Endothelial cell of umbilical vein (primary cell): ENCODE results near the gene ARSJ. TPM values are rescaled to one million over a fixed set of nuclear protein-coding genes. Genes with fewer than 3 reads are reported as not detected.
A peak's percentile ranks its signal among the peaks of the same experiment; 100 is the strongest.

Experiments
- BruUV-seq: library from RNA; stranded (reverse); fragments of 400-500 nt; replicated peaks from 2 replicates; lab custom pipeline; 2021; lab: Mats Ljungman, UMichigan
- CTCF ChIA-PET: fragments of 300-600, 350-600 bp; sonication (Branson Sonifier 250); formaldehyde crosslinking; loops from one replicate; lab custom pipeline; 2021; ENCODE audit warnings: antibody characterized with exemption, inconsistent platforms; lab: Charles Lee
- POLR2A ChIA-PET: fragments of 300-600, 350-600 bp; sonication (Branson Sonifier 250); formaldehyde crosslinking; loops from one replicate; lab custom pipeline; 2021; ENCODE audit warnings: antibody characterized with exemption, inconsistent platforms; lab: Charles Lee
- DNase-seq: peaks from one replicate; pipeline ENCODE4 v3.0.0-alpha.2; 2011; ENCODE audit warnings: low read depth, low spot score
- FAIRE-seq: peaks from 2 replicates; lab custom pipeline; 2011; peaks lifted over from hg19 to GRCh38; lab: Jason Lieb, UNC
- H2AFZ ChIP-seq: 2 replicates; pipeline ENCODE4 v1.6.0; 2012; ENCODE audit warnings: low read depth, low read length, control low read depth, inconsistent platforms
- H3K27ac ChIP-seq: 2 replicates; pipeline ENCODE4 v1.5.1; 2011; ENCODE audit warnings: low read depth, mild to moderate bottlenecking, control low read depth, low read length, moderate library complexity; ENCODE audit not compliant: insufficient read depth
- H3K27me3 ChIP-seq, 2 experiments: 2 replicates each; pipeline versions ENCODE4 v1.6.0 to v1.6.1; 2011; ENCODE audit warnings: low read length in 2 of 2, mixed read lengths in 1 of 2; ENCODE audit not compliant: control insufficient read depth in 2 of 2, insufficient read depth in 2 of 2
- H3K36me3 ChIP-seq, 2 experiments: 2 replicates in 1 of 2; 3 replicates in 1 of 2; pipeline ENCODE4 v1.5.1; 2011; ENCODE audit warnings: low read length in 2 of 2, mild to moderate bottlenecking in 1 of 2, moderate library complexity in 1 of 2; ENCODE audit not compliant: control insufficient read depth in 2 of 2, insufficient read depth in 2 of 2; ENCODE audit errors: extremely low read depth in 1 of 2
- H3K4me1 ChIP-seq: 3 replicates; pipeline ENCODE4 v1.5.1; 2011; ENCODE audit warnings: mild to moderate bottlenecking, low read length; ENCODE audit not compliant: control insufficient read depth, insufficient read depth; ENCODE audit errors: extremely low read depth
- H3K4me2 ChIP-seq: 2 replicates; pipeline ENCODE4 v1.6.1; 2011; ENCODE audit warnings: low read length, control low read depth, mixed read lengths; ENCODE audit not compliant: insufficient read depth
- H3K4me3 ChIP-seq, 3 experiments: fragments of 200-600 bp in 1 of 3; sonication (generic), shearing (Covaris generic) in 1 of 3; replicated peaks in 1 of 3; 2 replicates each; pipeline ENCODE4 v1.5.1; 2011 to 2016; ENCODE audit warnings: control low read depth in 3 of 3, low read length in 3 of 3, mild to moderate bottlenecking in 2 of 3, inconsistent platforms in 1 of 3, low read depth in 1 of 3, moderate library complexity in 1 of 3; ENCODE audit not compliant: insufficient read depth in 1 of 3
- H3K79me2 ChIP-seq: 2 replicates; pipeline ENCODE4 v1.6.0; 2012; ENCODE audit warnings: low read length, inconsistent platforms; ENCODE audit not compliant: control insufficient read depth, insufficient read depth
- H3K9ac ChIP-seq: replicated peaks from 2 replicates; pipeline ENCODE3; 2011; ENCODE audit warnings: low read length, control low read depth; ENCODE audit not compliant: insufficient read depth; ENCODE audit errors: extremely low read depth
- H3K9me1 ChIP-seq: replicated peaks from 3 replicates; pipeline ENCODE4 v1.6.0; 2011; ENCODE audit warnings: mild to moderate bottlenecking, low read length; ENCODE audit not compliant: control insufficient read depth, insufficient read depth; ENCODE audit errors: extremely low read depth
- H3K9me3 ChIP-seq: replicated peaks from 2 replicates; pipeline ENCODE4 v1.5.1; 2012; ENCODE audit warnings: low read length, inconsistent platforms; ENCODE audit not compliant: control insufficient read depth, insufficient read depth
- H4K20me1 ChIP-seq: replicated peaks from 2 replicates; pipeline ENCODE3; 2011; ENCODE audit warnings: mild to moderate bottlenecking, low read length; ENCODE audit not compliant: control insufficient read depth, insufficient read depth; ENCODE audit errors: extremely low read depth
- CTCF ChIP-seq, 2 donors: IDR thresholded peaks; 1 replicate in 1 of 2; 2 replicates in 1 of 2; pipeline ENCODE4 v1.5.1; 2011; ENCODE audit warnings: low read length in 2 of 2, mild to moderate bottlenecking in 2 of 2, moderate library complexity in 2 of 2, control low read depth in 1 of 2, inconsistent platforms in 1 of 2, low read depth in 1 of 2; ENCODE audit not compliant: insufficient read depth in 1 of 2; ENCODE audit errors: extremely low read depth in 1 of 2
- EZH2 ChIP-seq: IDR thresholded peaks from 2 replicates; pipeline ENCODE4 v1.6.1; 2012; ENCODE audit warnings: borderline replicate concordance, low read depth, mild to moderate bottlenecking, moderate library complexity, low read length, inconsistent platforms; ENCODE audit not compliant: severe bottlenecking
- FOS ChIP-seq: IDR thresholded peaks from 2 replicates; pipeline ENCODE4 v1.6.1; 2011; ENCODE audit warnings: mild to moderate bottlenecking, low read length, moderate library complexity, borderline replicate concordance; ENCODE audit not compliant: insufficient read depth
- GATA2 ChIP-seq: IDR thresholded peaks from 2 replicates; pipeline ENCODE4 v1.7.0; 2011; ENCODE audit warnings: low read depth, mild to moderate bottlenecking, moderate library complexity, mixed read lengths, low read length; ENCODE audit not compliant: insufficient read length, insufficient read depth
- JUN ChIP-seq: IDR thresholded peaks from 2 replicates; pipeline ENCODE4 v1.6.1; 2011; ENCODE audit warnings: borderline replicate concordance, low read depth; ENCODE audit not compliant: insufficient read length, insufficient read depth
- MAX ChIP-seq: IDR thresholded peaks from 2 replicates; pipeline ENCODE4 v1.6.1; 2011; ENCODE audit not compliant: insufficient read depth, insufficient read length
- MYC ChIP-seq: IDR thresholded peaks from one replicate; pipeline ENCODE4 v1.6.1; 2011; ENCODE audit warnings: mild to moderate bottlenecking, low read depth, low read length
- POLR2A ChIP-seq: IDR thresholded peaks from 2 replicates; pipeline ENCODE4 v1.6.1; 2012; ENCODE audit warnings: low read depth, mild to moderate bottlenecking, control low read depth, low read length
- POLR2AphosphoS5 ChIP-seq: IDR thresholded peaks from 2 replicates; pipeline ENCODE4 v1.6.1; 2012; ENCODE audit warnings: low read depth, mild to moderate bottlenecking, control low read depth, low read length, moderate library complexity; ENCODE audit not compliant: insufficient read depth
- dilution Hi-C: fragments of 300-500 bp; cut with MboI; formaldehyde crosslinking; loops from one replicate; pipeline ENCODE4 v1.15.0; 2019; ENCODE audit warnings: low sequenced_read_pairs; ENCODE audit not compliant: extremely low pct_ligation_motif_present
- intact Hi-C: fragments of 100-400 bp; cut with micrococcal nuclease; formaldehyde crosslinking; loops from one replicate; pipeline ENCODE4 v1.10.0; 2022
- polyA plus RNA-seq, 4 experiments: library from polyadenylated mRNA; depleted of rRNA in 3 of 4; stranded (reverse) in 3 of 4; unstranded in 1 of 4; fragments of >200 nt; gene quantifications; 2 replicates each; pipeline versions ENCODE4 v1.2.1 to v1.2.3, GENCODE V29; 2011 to 2012; ENCODE audit warnings: missing spikeins in 1 of 4
- total RNA-seq: library from RNA; stranded (reverse); gene quantifications from 2 replicates; pipeline ENCODE4 v1.2.3, GENCODE V29; 2021

ARSJ gene
- total and polyA plus RNA-seq, 2 donors (not counting 3 experiments of a cell fraction or from before 2014, with no cell fraction given), result 21.9 to 50.0 TPM

- ChIA-PET CTCF (interaction anchor here (1.5 kb wide), 1 partner anchor 16 kb away, joined by 6 read pairs; no protein-coding TSS in a partner anchor), POLR2A (no interaction called here)
- Histone ChIP-seq H3K36me3 (no peaks in the 10 kb centered on the region), H3K27ac (peak overlapping the region; percentile 10), H3K4me2 (peak overlapping the region; percentile 95), H3K4me1 (peaks cover 32% of the 10 kb centered on the region), H2AFZ (no peak overlapping the region), H4K20me1 (no peaks in the 10 kb centered on the region), H3K9me3 (no peaks in the 10 kb centered on the region), H3K79me2 (peaks cover 97% of the 10 kb centered on the region), H3K9ac (peak overlapping the region; percentile 93), H3K27me3 (no peaks in the 10 kb centered on the region), H3K9me1 (no peaks in the 10 kb centered on the region), H3K4me3 (peak overlapping the region; percentile 34 to 98 (median 92))
- TF ChIP-seq MAX, result no peak
- peak; percentile 32 for TF ChIP-seq JUN
- FAIRE-seq (no peak), DNase-seq (peak; percentile 44)
- intact Hi-C loops (loop anchor here (5.0 to 10.0 kb wide), 2 partner anchors 299 to 508 kb away; no protein-coding TSS in a partner anchor), dilution Hi-C loops (no loop called here)
- BruUV-seq, result no TSS peak
Observed at GRCh38 chr4:113975578-113975977, 3.9 kb downstream of the ARSJ start.

GRCh38 chr4:113974467-113974866 lies 5.0 kb downstream of the ARSJ start:
- Histone ChIP-seq H3K4me3 (peak overlapping the region in 1 of 3 experiments; percentile 92), H3K4me2 (peak overlapping the region; percentile 95), H2AFZ (no peak overlapping the region), H3K9ac (no peak overlapping the region), H3K27me3 (no peaks in the 10 kb centered on the region), H3K36me3 (no peaks in the 10 kb centered on the region), H3K79me2 (peaks cover 97% of the 10 kb centered on the region), H3K4me1 (peaks cover 39% of the 10 kb centered on the region), H3K27ac (no peak overlapping the region), H4K20me1 (no peaks in the 10 kb centered on the region), H3K9me3 (no peaks in the 10 kb centered on the region), H3K9me1 (no peaks in the 10 kb centered on the region)
- dilution Hi-C loops (no loop called here), intact Hi-C loops (loop anchor here (10.0 kb wide), 1 partner anchor 300 kb away; no protein-coding TSS in a partner anchor)
- no peak for DNase-seq
- CTCF ChIA-PET, result no interaction called here
- no peak for FAIRE-seq
- BruUV-seq, result no TSS peak
- TF ChIP-seq EZH2, result no peak
- TF ChIP-seq POLR2A, result no peak
- no peak for TF ChIP-seq MYC
- no peak for TF ChIP-seq FOS
- no peak for TF ChIP-seq CTCF (IDR thresholded peaks at IDR 0.05; ENCODE audit: extremely low read depth in 1 of 2, insufficient read depth in 1 of 2, low read depth in 1 of 2, low read length in 2 of 2)
- no peak for TF ChIP-seq POLR2AphosphoS5
- TF ChIP-seq GATA2, result no peak
- no peak for TF ChIP-seq JUN
- TF ChIP-seq MAX, result no peak
- POLR2A ChIA-PET, result no interaction called here
